Measurements from ENCODE around the gene SHF.

DNA sequence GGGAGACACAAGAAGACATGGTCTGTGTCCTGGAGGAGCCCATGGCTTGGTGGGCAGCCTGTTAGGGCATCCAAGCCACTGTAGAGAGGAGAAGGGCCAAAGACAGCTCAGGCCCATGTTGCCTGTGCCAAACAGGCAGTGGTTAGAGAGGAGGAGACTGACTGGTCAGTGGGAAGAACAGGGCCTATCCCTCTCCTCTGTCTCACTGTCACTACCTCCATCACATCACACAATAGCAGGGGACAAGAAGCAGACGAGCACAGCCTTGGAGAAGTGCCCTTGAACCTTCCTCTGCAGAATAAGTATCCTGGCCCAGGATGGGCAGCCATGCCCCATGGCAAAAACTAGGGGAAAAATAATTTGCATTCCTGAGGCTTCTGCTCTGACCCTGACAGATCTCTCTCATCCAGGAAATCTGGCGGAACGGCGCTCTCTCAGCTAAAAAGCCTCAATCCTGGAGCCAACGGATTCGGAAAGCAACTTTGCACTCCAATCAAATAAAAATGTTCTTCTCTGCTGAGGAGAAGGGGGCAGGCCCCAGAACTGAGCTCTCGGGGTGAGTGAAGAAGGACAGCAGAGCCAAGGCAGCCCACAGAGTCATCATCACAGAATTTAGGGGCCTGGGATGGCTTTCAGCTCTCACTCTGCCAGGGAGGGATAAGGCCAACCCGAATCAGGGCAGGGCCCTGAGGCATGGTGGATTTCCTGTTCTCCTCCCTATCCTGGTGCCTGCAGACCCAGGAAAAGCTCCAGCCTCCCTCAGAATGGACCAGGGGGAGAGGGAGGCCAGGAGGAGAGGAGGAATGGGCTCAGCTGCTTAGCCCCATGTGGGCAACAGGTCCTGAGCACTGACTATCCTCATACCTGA lies 1.6 kb downstream of the SHF start:
- TF ChIP-seq, protein P1, sequence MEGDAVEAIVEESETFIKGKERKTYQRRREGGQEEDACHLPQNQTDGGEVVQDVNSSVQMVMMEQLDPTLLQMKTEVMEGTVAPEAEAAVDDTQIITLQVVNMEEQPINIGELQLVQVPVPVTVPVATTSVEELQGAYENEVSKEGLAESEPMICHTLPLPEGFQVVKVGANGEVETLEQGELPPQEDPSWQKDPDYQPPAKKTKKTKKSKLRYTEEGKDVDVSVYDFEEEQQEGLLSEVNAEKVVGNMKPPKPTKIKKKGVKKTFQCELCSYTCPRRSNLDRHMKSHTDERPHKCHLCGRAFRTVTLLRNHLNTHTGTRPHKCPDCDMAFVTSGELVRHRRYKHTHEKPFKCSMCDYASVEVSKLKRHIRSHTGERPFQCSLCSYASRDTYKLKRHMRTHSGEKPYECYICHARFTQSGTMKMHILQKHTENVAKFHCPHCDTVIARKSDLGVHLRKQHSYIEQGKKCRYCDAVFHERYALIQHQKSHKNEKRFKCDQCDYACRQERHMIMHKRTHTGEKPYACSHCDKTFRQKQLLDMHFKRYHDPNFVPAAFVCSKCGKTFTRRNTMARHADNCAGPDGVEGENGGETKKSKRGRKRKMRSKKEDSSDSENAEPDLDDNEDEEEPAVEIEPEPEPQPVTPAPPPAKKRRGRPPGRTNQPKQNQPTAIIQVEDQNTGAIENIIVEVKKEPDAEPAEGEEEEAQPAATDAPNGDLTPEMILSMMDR (IDR thresholded peaks at IDR 0.05): no peak
- TF ChIP-seq EZH2 (IDR thresholded peaks at IDR 0.05): no peak
- TF ChIP-seq EZH2phosphoT487 (IDR thresholded peaks at IDR 0.05): no peak
